Spleen (tissue), 11 donors: Measurements from ENCODE around the gene TNFRSF12A. TPM values are rescaled to one million over a fixed set of nuclear protein-coding genes. Genes with fewer than 3 reads are reported as not detected.

Experiments used
- DNase-seq: peaks from one replicate; pipeline ENCODE4 v3.0.0-alpha.2; 2020
- H3K27ac ChIP-seq, 8 donors: fragments of 200-600 bp; sonication (generic) in 7 of 8; 1 replicate in 4 of 8; 2 replicates in 4 of 8; pipeline versions ENCODE4 v1.5.0 to v1.8.0; 2016 to 2021; ENCODE audit warnings: inconsistent platforms in 4 of 8, mild to moderate bottlenecking in 4 of 8, moderate library complexity in 1 of 8
- H3K27me3 ChIP-seq, 7 donors: fragments of 200-600 bp; sonication (generic) in 6 of 7; replicated peaks in 1 of 7; 1 replicate in 4 of 7; 2 replicates in 3 of 7; pipeline versions ENCODE4 v1.5.0 to v1.8.0; 2016 to 2021; ENCODE audit warnings: inconsistent platforms in 3 of 7, mild to moderate bottlenecking in 1 of 7
- H3K36me3 ChIP-seq, 6 donors: fragments of 200-600 bp; sonication (generic) in 5 of 6; 1 replicate in 4 of 6; 2 replicates in 2 of 6; pipeline versions ENCODE4 v1.5.0 to v1.8.0; 2016 to 2021; ENCODE audit warnings: inconsistent platforms in 2 of 6
- H3K4me1 ChIP-seq, 6 donors: fragments of 200-600 bp; sonication (generic) in 5 of 6; 1 replicate in 3 of 6; 2 replicates in 3 of 6; pipeline versions ENCODE4 v1.5.0 to v1.8.0; 2016 to 2021; ENCODE audit warnings: inconsistent platforms in 3 of 6
- H3K4me3 ChIP-seq, 8 donors: fragments of 200-600 bp; sonication (generic) in 7 of 8; 1 replicate in 4 of 8; 2 replicates in 4 of 8; pipeline versions ENCODE4 v1.5.0 to v1.8.0; 2016 to 2021; ENCODE audit warnings: inconsistent platforms in 4 of 8, mild to moderate bottlenecking in 4 of 8, moderate library complexity in 2 of 8
- H3K9me3 ChIP-seq, 8 donors: fragments of 200-600 bp; sonication (generic) in 7 of 8; 1 replicate in 4 of 8; 2 replicates in 4 of 8; pipeline versions ENCODE4 v1.5.0 to v1.8.0; 2016 to 2021; ENCODE audit warnings: inconsistent platforms in 4 of 8
- POLR2A ChIP-seq, 3 donors: fragments of 450-650 bp; IDR thresholded peaks; one replicate each; pipeline ENCODE4 v1.5.1; 2017; ENCODE audit warnings: antibody characterized with exemption in 3 of 3, mild to moderate bottlenecking in 1 of 3
- POLR2AphosphoS5 ChIP-seq, 3 donors: sonication (generic); formaldehyde crosslinking; IDR thresholded peaks; one replicate each; pipeline ENCODE4 v1.5.1; 2017; ENCODE audit warnings: antibody characterized with exemption in 3 of 3
- WGBS, 5 donors: extraction: QIAGEN DNeasy Blood & Tissue Kit in 3 of 5; methylation state at CpG; one replicate each; pipeline versions ENCODE4 v1.1.5 to v1.1.7; 2013 to 2018; 5-methylcytosine and 5-hydroxymethylcytosine counted together
- intact Hi-C: fragments of 100-400 bp; cut with DNase I; formaldehyde crosslinking; loops from one replicate; pipeline ENCODE4 v1.15.0; 2023; ENCODE audit warnings: low total_unique reads
- polyA plus RNA-seq, 3 donors: library from polyadenylated mRNA; stranded (reverse); fragments of 200-250 nt; gene quantifications; one replicate each; pipeline ENCODE4 v1.2.1, GENCODE V29; 2013
- total RNA-seq, 7 donors: library from RNA; depleted of rRNA in 3 of 7; stranded (reverse); fragments of >200 nt in 3 of 7; fragmentation: NEBNext Ultra II Directional in 4 of 7; extraction: Animal tissue kit (Norgen Biotek cat#: 25700) in 4 of 7; gene quantifications; one replicate each; pipeline versions ENCODE4 v1.1.0 to v1.2.1, GENCODE V29; 2016 to 2021
- TF ChIP-seq, protein P1 (sequence below), 11 experiments: fragments of 200-600 bp in 7 of 11; fragments of 450-650 bp in 4 of 11; sonication (generic) in 4 of 11; IDR thresholded peaks in 8 of 11; conservative IDR thresholded peaks in 3 of 11; 1 replicate in 7 of 11; 2 replicates in 4 of 11; pipeline versions ENCODE4 v1.4.0 to v1.8.0; 2016 to 2021; ENCODE audit warnings: antibody characterized with exemption in 11 of 11, inconsistent platforms in 4 of 11, mild to moderate bottlenecking in 1 of 11
- donor health status: healthy with polysubstance abuse.
- donor health status: DM: no; HTN: no; CAD: no; lungs with moderate emphysema.
- donor health status: DM: no; HTN: no; CAD: no.
- donor health status: Bipolar disorder and iron deficiency.
- donor health status: healthy.
- donor health status: DM: no; HTN: no; CAD: no.
- donor health status: DM: yes; HTN: yes; CAD: no.

The TNFRSF12A gene
- total and polyA plus RNA-seq, 10 donors, result 2.0 to 26.1 (median 8.0) TPM

DNA sequence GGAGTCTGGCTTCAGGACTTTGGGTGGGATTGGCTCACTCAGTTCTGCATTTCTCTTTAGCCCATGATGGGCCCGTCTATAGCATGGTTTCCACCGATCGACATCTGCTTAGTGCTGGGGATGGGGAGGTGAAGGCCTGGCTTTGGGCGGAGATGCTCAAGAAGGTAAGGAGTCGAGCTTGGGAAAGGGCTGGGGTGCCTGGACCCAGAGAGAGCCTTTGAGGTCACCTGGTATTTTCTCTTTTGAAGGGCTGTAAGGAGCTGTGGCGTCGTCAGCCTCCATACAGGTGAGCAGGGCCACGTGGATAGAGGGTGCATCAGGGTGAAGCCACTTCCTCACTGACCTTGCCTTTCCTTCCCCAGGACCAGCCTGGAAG lies 5.8 kb downstream of the TNFRSF12A start:
- Histone ChIP-seq H3K9me3 (no peaks in the 10 kb centered on the region), H3K4me1 (peaks cover 35 to 86% (median 64%) of the 10 kb centered on the region in 6 donors), H3K4me3 (no peak overlapping the region), H3K36me3 (peaks cover 0 to 27% (median 18%) of the 10 kb centered on the region in 6 donors), H3K27ac (no peak overlapping the region), H3K27me3 (peaks cover 0 to 30% (median 25%) of the 10 kb centered on the region in 7 donors)
- TF ChIP-seq POLR2AphosphoS5 (IDR thresholded peaks at IDR 0.05) (no peak), POLR2A (IDR thresholded peaks at IDR 0.05) (no peak)
- TF ChIP-seq, protein P1, sequence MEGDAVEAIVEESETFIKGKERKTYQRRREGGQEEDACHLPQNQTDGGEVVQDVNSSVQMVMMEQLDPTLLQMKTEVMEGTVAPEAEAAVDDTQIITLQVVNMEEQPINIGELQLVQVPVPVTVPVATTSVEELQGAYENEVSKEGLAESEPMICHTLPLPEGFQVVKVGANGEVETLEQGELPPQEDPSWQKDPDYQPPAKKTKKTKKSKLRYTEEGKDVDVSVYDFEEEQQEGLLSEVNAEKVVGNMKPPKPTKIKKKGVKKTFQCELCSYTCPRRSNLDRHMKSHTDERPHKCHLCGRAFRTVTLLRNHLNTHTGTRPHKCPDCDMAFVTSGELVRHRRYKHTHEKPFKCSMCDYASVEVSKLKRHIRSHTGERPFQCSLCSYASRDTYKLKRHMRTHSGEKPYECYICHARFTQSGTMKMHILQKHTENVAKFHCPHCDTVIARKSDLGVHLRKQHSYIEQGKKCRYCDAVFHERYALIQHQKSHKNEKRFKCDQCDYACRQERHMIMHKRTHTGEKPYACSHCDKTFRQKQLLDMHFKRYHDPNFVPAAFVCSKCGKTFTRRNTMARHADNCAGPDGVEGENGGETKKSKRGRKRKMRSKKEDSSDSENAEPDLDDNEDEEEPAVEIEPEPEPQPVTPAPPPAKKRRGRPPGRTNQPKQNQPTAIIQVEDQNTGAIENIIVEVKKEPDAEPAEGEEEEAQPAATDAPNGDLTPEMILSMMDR (IDR thresholded peaks at IDR 0.05 in 8 of 11, conservative IDR thresholded peaks at IDR 0.05 in 3 of 11), result no peak
- intact Hi-C loops, result no loop called here
- no peak for DNase-seq
- 89 to 95% (median 94%) methylated on average over 8 of the region's 8 CpGs for WGBS, 5 donors

GRCh38 chr16:3026609-3027488 lies 6.7 kb downstream of the TNFRSF12A start:
- 94 to 98% (median 96%) methylated on average over 23 to 24 of the region's 24 CpGs for WGBS, 5 donors
- Histone ChIP-seq H3K27me3 (peaks cover 0 to 39% (median 31%) of the 10 kb centered on the region in 7 donors), H3K4me3 (no peak overlapping the region), H3K9me3 (no peaks in the 10 kb centered on the region), H3K4me1 (peaks cover 28 to 86% (median 57%) of the 10 kb centered on the region in 6 donors), H3K27ac (no peak overlapping the region), H3K36me3 (peaks cover 0 to 27% (median 18%) of the 10 kb centered on the region in 6 donors)
- intact Hi-C loops, result no loop called here
- TF ChIP-seq POLR2AphosphoS5 (IDR thresholded peaks at IDR 0.05) (no peak), POLR2A (IDR thresholded peaks at IDR 0.05) (no peak)
- TF ChIP-seq, protein P1 (IDR thresholded peaks at IDR 0.05 in 8 of 11, conservative IDR thresholded peaks at IDR 0.05 in 3 of 11), result no peak
- DNase-seq, result peak; percentile 85

GRCh38 chr16:3027489-3027795 lies 7.3 kb downstream of the TNFRSF12A start:
- WGBS, 5 donors, result 90 to 95% (median 94%) methylated on average over 8 of the region's 8 CpGs
- Histone ChIP-seq H3K9me3 (no peaks in the 10 kb centered on the region), H3K36me3 (peaks cover 0 to 27% (median 18%) of the 10 kb centered on the region in 6 donors), H3K4me1 (peaks cover 22 to 84% (median 52%) of the 10 kb centered on the region in 6 donors), H3K4me3 (no peak overlapping the region), H3K27ac (no peak overlapping the region), H3K27me3 (peaks cover 0 to 45% (median 37%) of the 10 kb centered on the region in 7 donors)
- DNase-seq, result no peak
- TF ChIP-seq POLR2AphosphoS5 (IDR thresholded peaks at IDR 0.05), result no peak
- TF ChIP-seq POLR2A (IDR thresholded peaks at IDR 0.05), result no peak
- TF ChIP-seq, protein P1 (IDR thresholded peaks at IDR 0.05 in 8 of 11, conservative IDR thresholded peaks at IDR 0.05 in 3 of 11), result no peak
- intact Hi-C loops, result no loop called here
